OCI-LY1 (cell line): ENCODE results near the gene ABCC2.

ENCODE experiments used
- H2AFZ ChIP-seq: fragments of 200-600 bp; sonication (generic), shearing (Covaris generic); 2 replicates; pipeline ENCODE4 v1.6.0; 2014; ENCODE audit warnings: antibody characterized with exemption, mild to moderate bottlenecking, low read length
- H3F3A ChIP-seq: fragments of 200-600 bp; sonication (generic), shearing (Covaris generic); 2 replicates; pipeline ENCODE4 v1.6.0; 2014; ENCODE audit warnings: mild to moderate bottlenecking, antibody characterized with exemption, low read length, moderate library complexity; ENCODE audit not compliant: insufficient read depth
- H3K27ac ChIP-seq: fragments of 200-600 bp; sonication (generic); 2 replicates; pipeline ENCODE4 v1.5.1; 2014; ENCODE audit warnings: low read length, mixed run types, mild to moderate bottlenecking, low read depth; ENCODE audit not compliant: poor library complexity, severe bottlenecking
- H3K27me3 ChIP-seq: fragments of 200-600 bp; sonication (generic); 2 replicates; pipeline ENCODE4 v1.6.0; 2014; ENCODE audit warnings: antibody characterized with exemption, mild to moderate bottlenecking, low read length, moderate library complexity; ENCODE audit not compliant: insufficient read depth
- H3K36me3 ChIP-seq: fragments of 200-600 bp; sonication (generic); 2 replicates; pipeline ENCODE4 v1.6.1; 2014; ENCODE audit warnings: mild to moderate bottlenecking, antibody characterized with exemption, low read length, moderate library complexity, mixed read lengths; ENCODE audit not compliant: insufficient read depth
- H3K4me1 ChIP-seq: fragments of 200-600 bp; sonication (generic); 2 replicates; pipeline ENCODE4 v1.5.1; 2014; ENCODE audit warnings: mild to moderate bottlenecking, low read length, moderate library complexity; ENCODE audit not compliant: insufficient read depth, severe bottlenecking
- H3K4me2 ChIP-seq: fragments of 200-600 bp; sonication (generic), shearing (Covaris generic); 2 replicates; pipeline ENCODE4 v1.6.1; 2014; ENCODE audit warnings: low read length
- H3K4me3 ChIP-seq: fragments of 200-600 bp; sonication (generic); 2 replicates; pipeline ENCODE4 v1.5.1; 2014; ENCODE audit warnings: low read length, low read depth, mild to moderate bottlenecking, mixed read lengths; ENCODE audit not compliant: poor library complexity, severe bottlenecking
- H3K79me2 ChIP-seq: fragments of 200-600 bp; shearing (Covaris generic); 2 replicates; pipeline ENCODE4 v1.6.1; 2016; ENCODE audit warnings: mixed run types, low read length, mixed read lengths; ENCODE audit not compliant: insufficient read depth
- H3K9ac ChIP-seq: fragments of 200-600 bp; sonication (generic), shearing (Covaris generic); 2 replicates; pipeline ENCODE4 v1.6.1; 2014; ENCODE audit warnings: mild to moderate bottlenecking, low read length, mixed read lengths
- H3K9me2 ChIP-seq: fragments of 200-600 bp; sonication (generic), shearing (Covaris generic); 2 replicates; pipeline ENCODE4 v1.6.1; 2014; ENCODE audit warnings: low read depth, mild to moderate bottlenecking, low read length, mixed read lengths
- H3K9me3 ChIP-seq: fragments of 200-600 bp; shearing (Covaris generic); 2 replicates; pipeline ENCODE4 v1.6.1; 2014; ENCODE audit warnings: low read length, mixed read lengths
- H4K20me1 ChIP-seq: fragments of 200-600 bp; sonication (generic), shearing (Covaris generic); 2 replicates; pipeline ENCODE4 v1.6.0; 2016; ENCODE audit warnings: mild to moderate bottlenecking, low read length; ENCODE audit not compliant: insufficient read depth
- CTCF ChIP-seq: fragments of 200-600 bp; sonication (generic), shearing (Covaris generic); IDR thresholded peaks from 2 replicates; pipeline ENCODE4 v1.5.1; 2017; ENCODE audit warnings: mild to moderate bottlenecking, antibody characterized with exemption, low read length, moderate library complexity, mixed read lengths
- EZH2 ChIP-seq: fragments of 200-600 bp; sonication (generic), shearing (Covaris generic); IDR thresholded peaks from 2 replicates; pipeline ENCODE4 v1.8.0; 2017; ENCODE audit warnings: borderline replicate concordance, mixed run types, mild to moderate bottlenecking, antibody characterized with exemption, low read length, moderate library complexity, mixed read lengths

ABCC2 gene

GRCh38 chr10:99874341-99875085 lies 92.1 kb downstream of the ABCC2 start:
- Histone ChIP-seq H2AFZ (no peak overlapping the region), H3K27me3 (no peaks in the 10 kb centered on the region), H3K9me3 (no peaks in the 10 kb centered on the region), H3K79me2 (no peaks in the 10 kb centered on the region), H3K36me3 (peaks cover 35% of the 10 kb centered on the region), H4K20me1 (no peaks in the 10 kb centered on the region), H3K9me2 (no peaks in the 10 kb centered on the region), H3K27ac (no peak overlapping the region), H3K4me3 (no peak overlapping the region), H3K4me1 (no peaks in the 10 kb centered on the region), H3F3A (no peaks in the 10 kb centered on the region), H3K4me2 (no peak overlapping the region), H3K9ac (no peak overlapping the region)
- TF ChIP-seq EZH2 (no peak), CTCF (no peak)

- no peak overlapping the region for H2AFZ ChIP-seq
- no peak overlapping the region for H3K27ac ChIP-seq
- H3K4me1 ChIP-seq: no peaks in the 10 kb centered on the region
- no peak overlapping the region for H3K4me3 ChIP-seq
- no peaks in the 10 kb centered on the region for H3K9me3 ChIP-seq
- TF ChIP-seq CTCF (no peak), EZH2 (no peak)
- no peak overlapping the region for H3K4me2 ChIP-seq
- no peaks in the 10 kb centered on the region for H3F3A ChIP-seq
- no peaks in the 10 kb centered on the region for H3K9me2 ChIP-seq
- H3K36me3 ChIP-seq: peaks cover 44% of the 10 kb centered on the region
- H3K79me2 ChIP-seq: no peaks in the 10 kb centered on the region
- H4K20me1 ChIP-seq: no peaks in the 10 kb centered on the region
- H3K27me3 ChIP-seq: no peaks in the 10 kb centered on the region
- no peak overlapping the region for H3K9ac ChIP-seq
Observed at GRCh38 chr10:99875473-99875872, 93.0 kb downstream of the ABCC2 start.

- no peak overlapping the region for H3K4me2 ChIP-seq
- H4K20me1 ChIP-seq: no peaks in the 10 kb centered on the region
- no peaks in the 10 kb centered on the region for H3F3A ChIP-seq
- H2AFZ ChIP-seq: no peak overlapping the region
- no peak overlapping the region for H3K27ac ChIP-seq
- H3K9ac ChIP-seq: no peak overlapping the region
- H3K27me3 ChIP-seq: no peaks in the 10 kb centered on the region
- H3K4me1 ChIP-seq: no peaks in the 10 kb centered on the region
- H3K36me3 ChIP-seq: peaks cover 76% of the 10 kb centered on the region
- H3K4me3 ChIP-seq: no peak overlapping the region
- H3K9me2 ChIP-seq: no peaks in the 10 kb centered on the region
- H3K9me3 ChIP-seq: no peaks in the 10 kb centered on the region
- no peaks in the 10 kb centered on the region for H3K79me2 ChIP-seq
- TF ChIP-seq EZH2: no peak
- no peak for TF ChIP-seq CTCF
Observed at GRCh38 chr10:99880080-99880835, 97.8 kb downstream of the ABCC2 start.
